Measurements from ENCODE around the gene KCNJ1.

KCNJ1 gene

DNA sequence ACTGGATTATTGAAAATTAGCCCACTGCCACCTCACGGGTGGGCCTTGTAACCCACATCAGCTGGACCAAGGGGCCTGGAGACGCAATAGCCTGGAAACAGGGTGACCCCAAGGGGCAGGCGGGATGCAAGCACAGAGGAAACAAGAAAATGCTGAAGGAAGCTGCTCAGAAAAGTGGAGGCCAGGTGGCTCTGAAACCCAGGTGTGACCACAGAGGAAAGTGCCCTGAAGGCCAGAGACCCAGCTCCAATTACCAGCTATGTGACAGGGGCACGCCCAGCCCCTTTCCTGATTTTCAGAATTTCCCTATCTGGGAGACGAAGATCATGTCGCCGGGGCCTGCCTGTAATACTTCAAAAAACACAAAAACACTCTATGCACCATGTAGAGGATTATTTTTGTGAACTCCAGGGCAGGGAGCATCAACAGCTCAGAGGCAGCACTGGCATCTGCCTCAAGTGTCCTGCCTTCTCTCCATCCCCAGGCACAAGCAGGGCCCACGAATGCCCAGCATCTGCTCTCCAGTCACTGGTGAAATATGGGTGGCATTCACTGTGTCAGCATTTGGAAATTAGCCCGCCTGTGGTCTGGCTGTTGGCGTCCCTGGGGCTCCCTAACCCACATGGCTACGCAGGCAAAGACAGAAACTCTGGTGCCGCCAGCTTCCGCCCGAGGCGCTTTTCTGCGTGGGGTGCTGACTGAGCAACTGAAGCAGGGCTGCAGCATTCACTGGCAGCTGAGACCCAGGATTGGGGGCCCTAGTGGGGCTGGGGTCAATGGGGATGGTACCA lies 6.3 kb downstream of the KCNJ1 start:
- H3K27ac ChIP-seq: no peak overlapping the region
- no peak overlapping the region for H3K4me3 ChIP-seq

DNA sequence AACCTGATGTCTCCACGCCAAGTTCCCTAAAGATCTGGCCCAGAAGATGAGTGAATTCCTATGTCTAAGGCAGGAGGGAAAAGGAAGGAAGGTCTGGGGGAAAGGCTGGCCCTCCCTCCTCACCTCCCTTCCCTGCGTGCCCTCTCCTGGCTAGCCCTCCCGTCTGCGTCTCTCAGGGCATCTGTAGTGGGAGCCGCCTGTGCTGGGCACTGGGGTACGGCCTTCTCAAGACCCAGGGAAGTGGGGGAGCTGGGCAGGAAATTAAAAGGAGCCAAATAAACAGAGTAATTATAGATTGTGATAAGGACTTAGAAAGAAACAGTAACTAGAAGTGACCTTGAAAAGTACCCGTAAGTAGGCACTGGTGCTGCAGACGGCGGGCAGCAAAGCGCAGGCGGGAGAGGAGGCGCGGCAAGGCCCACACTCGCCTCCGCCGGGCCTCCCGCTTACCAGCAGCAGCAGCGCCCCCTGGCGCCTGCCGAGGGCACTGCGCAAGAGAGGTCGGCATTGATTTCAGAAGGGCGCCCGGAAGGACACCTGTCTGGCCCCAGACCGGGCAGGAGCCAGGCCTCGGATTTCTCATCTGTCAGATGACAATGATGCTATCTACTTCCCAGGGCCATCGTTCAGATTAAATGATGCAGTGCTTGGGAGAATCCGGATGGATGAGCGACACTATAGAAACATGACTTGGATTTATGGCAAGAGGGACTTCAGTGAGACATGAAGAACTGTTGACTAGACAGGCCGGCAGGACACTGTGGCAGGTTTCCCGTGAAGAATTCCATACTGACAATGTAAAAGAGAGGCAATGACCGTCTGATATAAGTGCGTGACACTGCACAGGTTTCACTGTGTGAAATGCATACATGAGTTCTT lies 7.3 kb downstream of the KCNJ1 start:
- Histone ChIP-seq H3K4me3 (no peak overlapping the region), H3K27ac (no peak overlapping the region)

- no peak overlapping the region for H3K27ac ChIP-seq
- H3K4me3 ChIP-seq: no peak overlapping the region
Observed at GRCh38 chr11:128857341-128857740, 9.8 kb downstream of the KCNJ1 start.

- H3K27ac ChIP-seq: no peak overlapping the region
- H3K4me3 ChIP-seq: no peak overlapping the region
Observed at GRCh38 chr11:128856241-128856640, 10.9 kb downstream of the KCNJ1 start.

GRCh38 chr11:128854841-128855240 lies 12.3 kb downstream of the KCNJ1 start:
- Histone ChIP-seq H3K4me3 (no peak overlapping the region), H3K27ac (no peak overlapping the region)

DNA sequence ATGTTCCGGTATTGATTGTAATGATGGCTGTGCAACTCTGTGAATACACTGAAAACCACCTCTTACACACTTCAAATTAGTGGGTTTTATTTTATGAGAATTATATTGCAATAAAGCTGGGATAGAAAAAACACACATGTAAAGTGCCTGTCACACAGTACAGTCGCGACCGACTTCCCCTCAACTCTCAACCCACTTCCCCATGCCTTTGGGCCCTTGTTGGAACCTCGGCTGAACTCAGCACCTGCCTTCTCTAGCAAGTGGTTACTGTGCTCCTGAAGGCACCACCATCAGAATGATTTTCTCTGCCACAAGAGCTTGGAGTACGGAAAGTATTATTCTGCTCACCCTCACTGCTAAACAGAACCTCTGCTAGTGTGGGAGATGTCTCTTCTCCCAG lies 13.5 kb downstream of the KCNJ1 start:
- no peak overlapping the region for H3K4me3 ChIP-seq
- no peak overlapping the region for H3K27ac ChIP-seq

- Histone ChIP-seq H3K27ac (no peak overlapping the region), H3K4me3 (no peak overlapping the region)
Observed at GRCh38 chr11:128852327-128853023, 14.6 kb downstream of the KCNJ1 start.

DNA sequence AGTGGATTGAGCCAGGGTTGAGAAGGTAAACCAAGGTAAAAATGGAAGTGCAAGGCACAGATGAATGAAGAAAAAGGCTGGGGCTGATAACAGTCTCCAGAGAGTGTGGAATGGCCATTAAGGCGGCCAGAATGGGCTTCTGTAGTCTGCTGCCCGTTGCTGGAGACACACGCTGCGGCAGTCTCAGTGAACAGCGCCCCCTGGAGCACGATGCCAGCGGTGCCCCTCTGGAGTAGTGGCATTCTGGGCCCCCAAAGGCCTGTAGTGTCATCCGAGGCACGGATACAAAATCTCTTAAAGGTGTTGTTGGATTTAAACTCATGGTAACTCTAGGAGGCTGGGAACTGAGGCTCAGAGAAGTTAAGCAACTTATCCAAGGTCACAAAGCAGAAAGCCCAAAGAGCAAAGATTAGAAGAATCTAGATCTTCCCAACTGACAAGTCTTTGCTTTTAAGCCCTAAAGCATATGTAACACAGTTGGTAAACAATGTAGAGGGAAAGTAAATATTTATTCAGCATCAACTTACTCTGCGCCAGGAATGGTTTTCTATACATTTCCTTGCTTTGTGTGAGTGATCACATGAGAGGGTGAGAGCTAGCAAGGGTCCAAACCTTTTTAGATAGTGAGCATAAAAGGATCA lies 18.2 kb downstream of the KCNJ1 start:
- H3K27ac ChIP-seq: no peak overlapping the region
- no peak overlapping the region for H3K4me3 ChIP-seq

DNA sequence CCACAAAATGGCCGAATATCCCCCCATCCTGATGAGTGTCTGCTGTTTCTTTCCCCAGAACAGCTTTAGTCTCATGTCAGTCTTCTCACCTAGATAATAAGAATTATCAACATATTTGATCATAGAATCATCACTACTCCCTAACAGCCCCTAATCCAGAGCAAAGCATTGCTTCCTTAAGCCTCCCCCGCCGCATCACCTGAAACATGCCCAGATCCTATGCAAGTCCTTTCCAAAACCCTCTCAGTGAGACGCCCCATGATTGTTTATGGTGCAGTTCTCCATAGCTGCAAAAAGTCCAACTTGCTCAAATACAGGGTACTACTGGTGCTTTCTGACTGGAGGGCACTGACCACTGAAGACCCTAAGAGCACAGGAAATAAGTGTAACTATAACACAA lies 20.1 kb downstream of the KCNJ1 start:
- no peak overlapping the region for H3K27ac ChIP-seq
- H3K4me3 ChIP-seq: no peak overlapping the region

DNA sequence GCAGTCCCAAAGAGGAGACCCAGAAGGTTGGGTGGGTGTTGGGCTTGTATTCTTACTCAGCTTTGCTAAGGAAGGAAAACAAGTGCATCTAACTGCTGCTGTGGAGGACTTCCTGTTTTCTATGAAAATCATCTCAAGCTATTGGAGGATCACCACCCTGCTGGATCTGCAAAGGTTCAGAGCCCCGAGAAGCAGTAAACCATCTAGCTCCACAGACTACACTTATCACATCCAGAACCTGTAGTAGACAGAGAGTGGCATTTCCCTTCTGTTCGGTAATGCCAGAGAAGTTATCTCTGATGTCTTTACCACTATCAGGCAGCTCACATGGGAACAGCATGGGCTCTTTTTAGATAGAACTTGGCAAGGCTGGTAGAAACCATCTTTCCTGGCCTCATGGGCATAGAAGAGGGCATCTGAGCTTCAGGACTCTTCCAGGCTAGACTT lies 21.7 kb downstream of the KCNJ1 start:
- peak overlapping the region in 2 of 21 experiments; percentile 2 to 13 for H3K27ac ChIP-seq

GRCh38 chr11:128843198-128843785 lies 23.8 kb downstream of the KCNJ1 start:
- H3K27ac ChIP-seq: no peak overlapping the region
- H3K4me3 ChIP-seq: no peak overlapping the region

More for the DNA sequence above, 21.7 kb downstream of the KCNJ1 start:
- no peak overlapping the region for H3K4me3 ChIP-seq

DNA sequence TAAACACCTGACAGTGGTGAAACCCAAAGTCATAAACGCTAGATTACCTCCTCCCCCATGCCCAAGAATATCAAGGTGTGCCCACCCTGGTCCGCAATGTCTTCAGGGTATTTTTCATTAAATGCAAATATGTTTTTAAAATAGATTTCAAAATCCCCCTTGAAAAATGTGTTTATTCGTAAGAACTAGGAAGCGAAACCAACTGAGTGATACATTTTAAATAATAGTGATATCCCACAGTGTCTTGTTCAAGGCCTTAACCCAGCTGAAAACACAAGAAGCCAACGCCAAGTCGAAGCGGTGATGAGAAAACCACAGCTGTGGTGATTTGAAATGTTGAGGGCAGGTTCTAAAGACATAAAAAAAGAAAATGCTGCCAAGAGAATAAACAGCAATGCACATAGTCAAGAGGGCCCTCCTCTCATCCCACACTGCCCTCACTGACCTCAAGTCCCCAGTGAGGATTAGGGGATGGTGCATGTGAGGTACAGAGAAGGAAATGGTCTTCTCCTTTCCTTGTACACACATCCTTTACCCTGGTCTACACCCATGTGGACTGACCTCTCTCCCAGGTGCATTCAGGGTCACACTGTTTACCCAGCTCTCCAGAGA lies 25.5 kb downstream of the KCNJ1 start:
- Histone ChIP-seq H3K4me3 (no peak overlapping the region), H3K27ac (peak overlapping the region in 1 of 21 experiments; percentile 29)

- Histone ChIP-seq H3K4me3 (no peak overlapping the region), H3K27ac (no peak overlapping the region)
Observed at GRCh38 chr11:128840783-128841182, 26.3 kb downstream of the KCNJ1 start.

DNA sequence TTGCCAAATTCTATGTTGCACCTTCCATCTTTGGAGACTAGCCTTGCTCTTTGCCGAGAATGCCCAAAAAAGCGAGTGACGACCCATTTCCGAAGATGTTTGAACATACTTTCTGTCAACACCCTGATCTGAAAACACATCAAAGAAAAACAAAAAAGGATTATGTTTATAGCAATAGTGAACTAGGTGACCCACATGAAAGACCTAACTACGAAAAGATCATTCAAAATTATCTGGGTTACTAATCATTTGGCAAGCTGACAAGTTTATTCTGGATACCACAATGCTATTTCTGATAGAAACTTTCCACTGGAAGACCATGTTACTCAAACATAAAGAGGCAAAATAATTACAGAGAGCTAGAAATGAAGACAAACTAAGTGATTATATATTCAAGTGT lies 27.0 kb downstream of the KCNJ1 start:
- Histone ChIP-seq H3K27ac (no peak overlapping the region), H3K4me3 (no peak overlapping the region)

- H3K4me3 ChIP-seq: no peak overlapping the region
- H3K27ac ChIP-seq: no peak overlapping the region
Observed at GRCh38 chr11:128839081-128839480, 28.0 kb downstream of the KCNJ1 start.

GRCh38 chr11:128837627-128838026 lies 29.5 kb downstream of the KCNJ1 start:
- no peak overlapping the region for H3K4me3 ChIP-seq
- peak overlapping the region in 1 of 21 experiments; percentile 23 for H3K27ac ChIP-seq

DNA sequence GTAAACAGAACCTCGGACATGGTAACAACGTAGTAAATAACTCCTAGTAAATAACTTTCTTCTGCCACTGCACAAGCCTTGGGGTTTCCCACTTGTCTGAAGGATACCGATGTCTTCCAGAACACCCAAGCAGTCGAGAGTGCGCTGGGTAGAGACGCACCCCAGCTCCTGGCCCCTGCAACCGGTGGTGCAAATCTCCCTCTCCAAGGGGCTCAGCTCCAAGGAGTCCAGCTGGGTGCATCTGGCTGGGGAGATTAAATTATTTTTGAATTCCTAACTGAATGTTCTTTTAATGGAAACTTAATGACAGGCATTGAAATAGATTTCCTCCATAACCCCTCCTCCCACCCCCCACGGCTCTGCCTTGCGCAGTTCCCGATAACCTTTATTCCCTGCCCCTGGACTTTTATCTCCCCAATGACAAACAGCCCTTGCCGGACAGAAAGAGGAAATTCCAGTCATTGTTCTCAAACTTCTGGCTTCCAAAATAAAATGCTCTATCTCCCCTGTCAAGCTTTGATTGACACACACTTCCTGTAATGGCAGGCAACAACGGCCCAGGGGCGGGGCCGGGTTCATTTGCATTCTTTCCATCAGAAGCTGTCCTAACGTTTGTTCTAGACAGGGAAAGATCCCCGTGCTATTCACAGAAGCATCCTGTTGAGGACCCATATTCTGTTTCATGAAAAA lies 31.2 kb downstream of the KCNJ1 start:
- Histone ChIP-seq H3K27ac (peak overlapping the region in 2 of 21 experiments; percentile 45 to 48), H3K4me3 (no peak overlapping the region)

GRCh38 chr11:128834157-128834556 lies 32.9 kb downstream of the KCNJ1 start:
- no peak overlapping the region for H3K4me3 ChIP-seq

More at GRCh38 chr11:128834157-128834556, 32.9 kb downstream of the KCNJ1 start:
- no peak overlapping the region for H3K27ac ChIP-seq
